NT2/D1 (cell line): ENCODE data around the gene KLK13.

Source experiments
- DNase-seq: peaks from one replicate; pipeline ENCODE4 v3.0.0-alpha.2; 2011; ENCODE audit warnings: low read depth, low spot score
- H3K27me3 ChIP-seq: 2 replicates; pipeline ENCODE4 v1.6.0; 2011; ENCODE audit warnings: mild to moderate bottlenecking; ENCODE audit not compliant: insufficient read length, insufficient read depth
- H3K36me3 ChIP-seq: 2 replicates; pipeline ENCODE4 v1.6.1; 2011; ENCODE audit warnings: mild to moderate bottlenecking, low read length, mixed read lengths; ENCODE audit not compliant: insufficient read depth, insufficient read length
- H3K4me1 ChIP-seq: 2 replicates; pipeline ENCODE4 v1.5.1; 2011; ENCODE audit not compliant: insufficient read depth, insufficient read length
- H3K4me3 ChIP-seq: 2 replicates; pipeline ENCODE4 v1.5.1; 2011; ENCODE audit warnings: low read depth; ENCODE audit not compliant: insufficient read length
- H3K9ac ChIP-seq: 2 replicates; pipeline ENCODE4 v1.6.0; 2011; ENCODE audit warnings: low read depth; ENCODE audit not compliant: insufficient read length
- H3K9me3 ChIP-seq: 2 replicates; pipeline ENCODE4 v1.5.1; 2011; ENCODE audit warnings: mild to moderate bottlenecking, low read length; ENCODE audit not compliant: insufficient read depth
- SUZ12 ChIP-seq: IDR thresholded peaks from 2 replicates; pipeline ENCODE4 v1.6.1; 2011; ENCODE audit not compliant: insufficient read length, insufficient read depth; ENCODE audit errors: extremely low read depth
- YY1 ChIP-seq: IDR thresholded peaks from 2 replicates; pipeline ENCODE4 v1.6.1; 2011; ENCODE audit not compliant: insufficient read length, insufficient read depth
- ZNF274 ChIP-seq: IDR thresholded peaks from 2 replicates; pipeline ENCODE4 v1.6.1; 2011; ENCODE audit warnings: mild to moderate bottlenecking, low read depth, low read length

The KLK13 gene

DNA sequence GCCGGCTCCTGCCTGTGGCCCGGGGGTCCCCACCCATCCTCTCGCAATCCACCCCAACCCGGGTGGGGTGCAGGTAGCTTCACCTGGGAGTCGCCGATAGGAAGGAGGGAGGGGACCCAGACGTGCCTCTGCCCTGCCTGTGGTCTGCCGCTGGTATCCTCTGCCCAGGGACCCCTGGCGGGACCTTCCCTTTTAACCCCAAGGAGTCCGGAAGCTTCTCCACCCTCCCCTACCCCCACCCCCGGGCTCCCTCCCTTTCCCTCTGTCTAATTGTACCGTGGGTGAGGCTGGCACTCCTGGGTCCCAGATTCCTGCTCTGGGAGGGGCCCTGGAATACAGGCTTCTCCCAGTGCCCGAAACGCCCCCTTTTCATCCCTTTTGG, 45.4 kb downstream of the KLK13 start, which contains the start of gene KLK10:
TSS of gene KLK10 (minus strand) at position 166 of the 382 bp plus-strand sequence. CDS start 579 bp downstream, outside the sequence.
- Histone ChIP-seq H3K9me3 (no peaks in the 10 kb centered on the region), H3K27me3 (peaks cover 23% of the 10 kb centered on the region), H3K36me3 (no peaks in the 10 kb centered on the region), H3K4me1 (peaks cover under 1% of the 10 kb centered on the region), H3K9ac (peak within 1 kb of the TSS; percentile 64), H3K4me3 (peak within 1 kb of the TSS; percentile 36)
- no peak for TF ChIP-seq YY1
- TF ChIP-seq ZNF274: no peak
- TF ChIP-seq SUZ12: no peak
- no peak for DNase-seq

DNA sequence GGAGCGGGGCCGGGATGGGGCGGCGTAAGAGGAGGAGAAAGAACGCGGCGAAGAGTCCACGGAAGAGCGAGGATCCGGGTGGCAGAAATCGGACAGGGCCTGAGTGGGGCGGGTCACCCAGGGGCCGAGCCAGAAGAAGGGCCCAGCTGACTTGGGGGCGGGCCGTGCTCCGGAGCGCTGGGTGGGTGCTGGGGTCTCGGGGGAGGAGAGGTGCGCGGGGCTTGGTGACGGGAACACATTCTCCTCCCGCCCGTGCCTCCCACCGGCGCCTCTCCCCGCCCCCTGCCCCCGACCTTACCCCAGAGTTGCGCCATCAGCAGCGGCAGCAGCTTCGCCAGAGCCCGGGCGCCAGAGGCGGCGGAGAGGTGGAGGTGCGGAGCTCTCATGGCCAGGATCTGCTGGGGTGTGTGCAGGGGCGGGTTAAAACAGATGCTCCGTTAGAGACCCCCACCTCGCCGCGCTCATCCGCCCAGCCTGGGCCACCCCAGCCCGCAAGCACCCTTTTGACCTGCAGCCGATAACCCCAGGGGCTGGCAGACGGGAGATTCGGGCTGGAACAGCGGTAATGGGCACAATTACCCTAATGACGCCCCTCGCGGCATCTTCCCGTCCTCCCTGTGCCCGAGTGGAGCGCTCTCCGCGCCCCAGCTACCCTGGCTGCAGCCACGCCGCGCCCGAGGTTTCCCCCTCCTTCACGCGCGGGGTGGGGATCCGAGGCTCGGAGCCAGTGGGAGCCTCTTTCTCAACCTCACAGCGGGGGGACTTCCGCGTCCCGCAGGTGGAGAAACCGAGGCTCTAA, 45.9 kb downstream of the KLK13 start:
- Histone ChIP-seq H3K9ac (peak overlapping the region; percentile 64), H3K36me3 (no peaks in the 10 kb centered on the region), H3K9me3 (no peaks in the 10 kb centered on the region), H3K27me3 (peaks cover 23% of the 10 kb centered on the region), H3K4me3 (peak overlapping the region; percentile 36), H3K4me1 (no peaks in the 10 kb centered on the region)
- no peak for TF ChIP-seq ZNF274
- no peak for TF ChIP-seq SUZ12
- no peak for TF ChIP-seq YY1
- DNase-seq: no peak

DNA sequence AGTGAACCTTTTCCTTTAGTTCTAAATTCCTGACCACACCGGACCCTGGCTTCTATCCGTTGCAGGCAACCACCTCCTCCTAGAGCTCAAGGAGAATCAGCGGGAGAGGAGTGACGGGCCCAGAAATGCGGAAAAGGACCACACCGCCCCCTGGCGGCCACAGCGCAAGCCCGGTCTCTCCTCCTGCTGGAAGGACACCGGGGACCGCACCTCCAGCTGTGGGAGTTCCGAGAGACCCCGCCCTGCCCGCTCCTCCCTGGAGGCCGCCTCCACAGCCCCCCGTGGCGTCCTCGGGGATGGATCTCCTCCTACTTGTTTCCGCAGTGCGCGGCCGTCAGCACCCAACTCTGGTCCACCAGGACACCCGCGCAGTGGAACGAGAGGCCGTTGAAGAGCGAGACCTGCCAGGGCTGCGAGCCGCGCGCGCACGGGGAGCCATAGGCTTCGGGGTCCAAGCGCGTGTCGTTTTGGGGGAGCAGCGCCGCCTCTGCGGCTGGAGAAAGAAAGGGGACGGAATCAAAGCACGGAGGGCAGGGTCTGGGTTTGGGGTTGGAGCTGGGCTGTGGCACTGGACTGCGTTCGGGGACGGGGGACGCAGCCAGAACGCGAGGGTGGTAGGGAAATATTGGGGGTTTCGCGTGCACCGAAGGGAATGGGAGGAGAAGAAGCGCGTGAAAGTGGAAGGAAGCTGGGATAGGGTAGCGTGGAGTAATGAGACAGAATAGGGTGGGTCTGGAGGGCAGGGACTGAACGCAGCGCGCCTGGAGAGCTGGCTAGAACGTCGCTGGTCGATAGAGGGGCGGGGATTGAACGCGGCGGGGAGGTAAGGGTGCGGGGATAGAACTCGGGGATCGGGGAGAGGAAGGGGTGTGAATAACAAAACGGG, 47.9 kb downstream of the KLK13 start:
- peak overlapping the region; percentile 60 for H3K4me3 ChIP-seq
- H3K9ac ChIP-seq: peak overlapping the region; percentile 72
- peaks cover 23% of the 10 kb centered on the region for H3K27me3 ChIP-seq
- H3K36me3 ChIP-seq: no peaks in the 10 kb centered on the region
- no peaks in the 10 kb centered on the region for H3K4me1 ChIP-seq
- TF ChIP-seq YY1 (no peak), SUZ12 (no peak), ZNF274 (no peak)
- H3K9me3 ChIP-seq: no peaks in the 10 kb centered on the region
- DNase-seq: peak; percentile 59

DNA sequence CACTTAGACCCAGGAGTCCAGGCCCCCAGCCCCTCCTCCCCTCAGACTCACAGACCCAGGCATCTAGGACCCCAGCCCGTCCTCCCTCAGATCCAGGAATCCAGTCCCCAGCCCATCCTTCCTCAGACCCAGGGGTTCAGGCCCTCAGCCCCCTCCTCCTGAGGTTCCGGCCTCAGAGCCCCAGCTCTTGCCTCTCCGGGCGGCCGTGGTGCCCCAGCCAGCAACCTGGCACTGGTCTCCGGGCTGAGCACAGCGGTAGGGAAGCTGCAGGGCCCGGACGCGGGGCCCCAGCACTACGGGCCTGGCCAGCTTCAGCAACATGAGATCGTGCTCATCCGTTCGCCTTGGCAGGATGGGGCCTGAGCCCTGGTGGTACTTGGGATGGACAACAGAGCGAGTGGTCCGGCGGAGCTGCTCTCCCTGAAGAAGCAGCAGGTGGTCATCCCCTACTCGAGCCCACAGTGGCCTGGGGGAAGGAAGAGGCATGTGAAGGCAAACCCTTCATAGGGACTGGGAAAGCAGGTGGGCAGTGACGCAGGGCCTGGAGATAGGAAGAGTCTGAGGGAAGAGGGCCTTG, 49.1 kb downstream of the KLK13 start:
- Histone ChIP-seq H3K36me3 (no peaks in the 10 kb centered on the region), H3K4me1 (no peaks in the 10 kb centered on the region), H3K9ac (no peak overlapping the region), H3K4me3 (no peak overlapping the region), H3K27me3 (peaks cover 23% of the 10 kb centered on the region), H3K9me3 (no peaks in the 10 kb centered on the region)
- no peak for DNase-seq
- TF ChIP-seq ZNF274 (no peak), SUZ12 (no peak), YY1 (no peak)

- Histone ChIP-seq H3K4me1 (no peaks in the 10 kb centered on the region), H3K9me3 (no peaks in the 10 kb centered on the region), H3K27me3 (peaks cover 16% of the 10 kb centered on the region), H3K36me3 (no peaks in the 10 kb centered on the region), H3K4me3 (no peak overlapping the region), H3K9ac (no peak overlapping the region)
- TF ChIP-seq ZNF274 (no peak), YY1 (no peak), SUZ12 (no peak)
- DNase-seq: no peak
These were observed 50.6 kb downstream of the KLK13 start for GRCh38 chr19:51014242-51014641.

DNA sequence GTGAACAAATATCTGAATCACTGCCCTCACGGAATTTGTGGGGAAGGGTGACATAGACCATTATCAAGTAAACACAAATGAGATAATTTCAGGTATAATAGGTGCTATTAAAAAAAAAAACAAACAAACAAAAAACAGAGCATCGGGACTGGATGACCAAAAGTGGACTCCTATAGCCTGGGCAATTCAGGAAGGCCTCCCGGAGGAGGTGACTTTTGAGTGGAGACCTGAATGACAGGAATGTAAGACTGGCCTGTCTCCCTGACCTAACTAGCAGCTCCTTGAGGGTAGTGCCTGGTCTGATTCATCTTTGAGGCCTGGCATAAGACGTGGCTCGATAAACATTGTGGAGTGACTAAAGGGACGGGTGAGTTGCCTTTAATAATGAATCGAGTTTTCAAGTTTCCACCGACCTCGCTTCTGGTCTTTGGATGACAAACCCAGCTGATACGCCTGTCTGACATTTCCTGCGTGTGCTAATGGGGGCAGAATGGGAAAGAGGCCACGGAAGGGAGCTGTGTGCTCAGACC, 52.2 kb downstream of the KLK13 start:
- peaks cover 5% of the 10 kb centered on the region for H3K27me3 ChIP-seq
- H3K36me3 ChIP-seq: no peaks in the 10 kb centered on the region
- H3K9me3 ChIP-seq: no peaks in the 10 kb centered on the region
- no peak for DNase-seq
- H3K9ac ChIP-seq: no peak overlapping the region
- H3K4me3 ChIP-seq: no peak overlapping the region
- H3K4me1 ChIP-seq: no peaks in the 10 kb centered on the region
- TF ChIP-seq YY1: no peak
